IPS DF 19.7 (cell line): ENCODE measurements around the gene CADM1.

Source experiments
- DNase-seq: peaks from one replicate; pipeline ENCODE4 v3.0.0-alpha.2; 2013; ENCODE audit warnings: low read depth, low spot score

The CADM1 gene

DNA sequence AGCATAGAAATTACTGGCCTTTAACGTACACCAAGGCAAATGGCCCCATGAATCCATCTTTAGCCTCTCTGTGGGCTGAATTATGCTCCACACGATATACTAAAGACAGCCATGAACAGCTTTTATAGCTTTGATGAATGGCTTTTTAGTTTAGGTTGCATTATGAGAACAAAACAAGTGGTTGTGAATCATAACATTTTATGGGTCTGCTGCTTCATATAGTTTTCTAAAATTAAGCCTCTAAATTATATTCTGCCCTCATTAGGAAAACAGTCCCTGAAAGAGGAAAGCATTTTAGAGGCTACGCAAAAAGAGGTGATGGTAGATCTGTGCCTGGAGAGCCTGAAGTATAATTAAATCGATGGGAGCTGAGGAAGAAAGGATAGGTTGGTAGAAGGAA lies 221.3 kb downstream of the CADM1 start:
- DNase-seq: no peak

DNA sequence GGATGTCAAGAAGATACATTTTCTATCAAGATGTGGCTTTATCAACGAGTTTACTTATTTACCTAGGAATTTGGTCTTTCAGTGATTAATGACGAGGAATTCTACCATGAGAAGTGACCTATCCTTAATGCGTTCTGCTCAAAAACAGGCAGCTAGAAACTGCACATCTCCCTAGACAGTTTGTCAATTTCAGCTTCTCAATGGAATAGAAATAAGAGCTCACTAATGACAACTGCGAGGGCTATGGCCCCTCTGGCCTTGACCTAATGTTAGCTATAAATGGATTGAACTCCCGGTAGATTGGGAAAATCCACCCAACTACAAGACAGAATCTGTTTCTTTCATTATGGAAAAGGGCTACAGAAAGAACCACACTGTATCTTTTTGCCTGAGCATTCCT lies 223.4 kb downstream of the CADM1 start:
- no peak for DNase-seq

DNA sequence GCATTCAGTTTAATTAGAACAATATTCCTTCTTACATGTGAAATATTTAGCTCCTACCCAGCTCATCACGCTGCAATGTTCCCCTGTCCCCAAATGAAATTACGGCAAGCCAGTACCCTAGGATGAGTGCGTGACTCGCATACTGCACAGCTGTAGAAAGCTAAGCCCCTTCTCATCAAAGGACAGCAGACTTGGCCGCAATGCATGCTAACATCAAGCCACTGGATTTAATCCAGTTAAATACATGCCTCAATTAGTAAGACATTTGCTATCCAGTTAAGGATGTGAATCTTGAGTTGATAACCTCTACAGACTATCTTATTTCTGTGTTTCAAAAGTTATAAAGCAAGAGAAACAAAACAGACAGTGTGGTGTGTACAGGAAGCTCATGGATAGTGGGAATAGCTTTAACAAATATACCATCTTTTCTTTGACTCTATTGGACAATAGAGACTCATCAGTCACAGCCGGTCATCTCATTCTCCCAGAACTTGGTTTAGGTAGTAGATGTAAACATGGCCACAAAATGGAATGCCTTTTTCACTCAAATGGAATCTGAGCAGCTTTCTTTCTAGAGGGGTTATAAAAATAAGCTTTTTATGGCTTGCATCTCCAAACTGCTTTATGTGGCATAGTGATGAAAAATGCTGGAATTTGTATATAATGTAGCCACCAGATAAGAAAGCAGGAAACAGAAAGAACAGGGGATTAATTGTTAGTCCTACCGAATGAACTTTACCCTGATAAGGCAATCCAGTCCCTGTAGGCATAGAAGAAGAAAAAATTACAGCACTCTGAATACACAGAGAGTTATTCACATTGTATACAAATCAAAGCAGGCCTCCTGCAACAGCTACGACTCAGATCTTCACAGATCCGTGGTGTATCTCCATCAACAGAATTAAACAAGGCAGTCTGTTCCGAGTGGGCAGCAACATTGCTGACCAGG lies 224.1 kb downstream of the CADM1 start:
- DNase-seq: no peak

DNA sequence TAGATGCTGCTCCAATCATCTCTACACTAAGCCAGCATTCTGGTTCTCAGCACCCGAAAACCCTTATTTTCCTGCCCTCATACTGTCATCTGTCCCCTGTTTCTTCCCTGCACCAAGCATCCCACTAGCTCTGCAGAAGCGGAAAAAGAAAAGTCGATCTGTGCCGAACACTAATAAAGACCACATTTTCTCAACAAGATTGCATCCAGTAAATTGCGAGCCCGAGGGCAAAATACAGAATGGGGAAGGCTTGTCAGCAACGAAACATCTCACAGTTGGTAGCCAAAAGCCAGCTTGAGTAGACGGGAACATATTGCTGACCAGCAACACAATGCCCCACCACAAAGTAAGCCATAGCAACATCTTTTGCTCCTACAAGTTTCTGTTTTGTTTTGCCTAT lies 227.4 kb downstream of the CADM1 start:
- no peak for DNase-seq

DNA sequence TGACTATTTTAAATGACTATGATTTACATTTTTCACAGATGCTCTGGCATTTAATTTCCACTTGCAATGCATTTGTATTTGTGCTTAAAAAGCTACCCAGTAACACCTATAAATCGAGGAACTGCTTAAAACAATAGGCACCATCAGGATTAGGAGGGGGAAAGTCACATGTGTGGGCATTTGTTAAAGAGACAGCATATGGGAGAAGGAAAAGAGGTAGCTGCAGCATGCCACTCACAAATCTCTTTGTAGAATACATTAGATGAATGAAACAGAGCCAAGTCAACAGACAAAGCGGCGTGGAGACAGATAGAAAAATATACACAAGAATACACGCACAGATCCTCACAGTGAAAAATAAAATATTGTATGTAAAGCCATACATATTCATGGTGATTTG lies 228.0 kb downstream of the CADM1 start:
- DNase-seq: no peak

DNA sequence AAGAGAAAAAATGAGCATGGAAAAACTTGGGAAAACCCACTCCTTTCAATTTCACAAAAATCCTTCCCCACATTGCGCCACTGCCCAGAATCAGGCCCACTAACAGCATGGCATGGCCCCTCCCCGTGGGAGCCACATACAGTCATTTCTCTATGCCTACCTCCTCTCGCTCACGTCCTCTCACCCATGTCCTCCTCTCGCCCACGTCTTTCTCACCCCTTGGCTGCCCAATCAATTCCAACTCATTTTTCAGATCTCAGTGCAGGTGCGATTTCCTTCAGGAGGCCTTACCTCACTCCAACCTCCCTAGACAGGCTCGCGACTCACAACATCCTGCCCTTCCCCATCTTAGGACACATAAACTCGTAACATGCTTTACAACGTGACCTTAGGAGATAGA lies 229.2 kb downstream of the CADM1 start:
- no peak for DNase-seq

DNA sequence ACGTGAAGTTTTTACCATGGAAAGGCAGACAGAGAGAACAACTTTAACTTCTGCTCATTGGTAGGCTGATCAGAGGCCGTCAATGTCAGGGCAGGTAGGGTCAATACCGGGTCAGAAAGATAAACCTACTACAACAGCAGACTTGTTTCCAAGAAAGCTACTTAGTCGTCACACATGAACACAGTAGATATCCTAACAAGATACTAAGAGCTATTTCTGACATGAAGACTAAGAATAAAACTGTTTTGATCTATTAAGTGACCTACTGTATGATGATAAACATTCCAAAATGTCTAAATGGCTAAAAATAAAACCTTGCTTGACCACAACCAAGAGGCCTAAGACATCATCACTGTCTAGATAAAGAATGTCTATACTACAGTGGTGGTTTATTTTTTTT lies 231.3 kb downstream of the CADM1 start:
- DNase-seq: no peak

DNA sequence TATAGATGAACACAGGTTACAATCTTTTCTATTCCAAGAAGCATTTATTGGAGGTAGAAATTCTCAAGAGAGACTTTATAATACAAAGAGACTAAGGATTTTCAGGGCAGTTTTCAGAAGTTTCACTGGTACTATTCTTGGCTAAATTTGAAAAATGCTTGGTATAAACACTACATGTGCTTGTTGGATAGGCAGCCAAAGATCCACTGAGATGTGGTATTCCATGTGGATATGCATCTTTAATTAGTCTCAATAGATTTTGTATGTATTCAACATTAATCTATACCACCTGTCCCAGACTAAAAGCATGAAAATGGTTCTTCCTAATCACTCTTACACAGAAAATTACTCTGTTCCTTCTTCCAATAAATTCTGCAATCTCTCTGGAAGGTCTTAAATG lies 232.6 kb downstream of the CADM1 start:
- no peak for DNase-seq

DNA sequence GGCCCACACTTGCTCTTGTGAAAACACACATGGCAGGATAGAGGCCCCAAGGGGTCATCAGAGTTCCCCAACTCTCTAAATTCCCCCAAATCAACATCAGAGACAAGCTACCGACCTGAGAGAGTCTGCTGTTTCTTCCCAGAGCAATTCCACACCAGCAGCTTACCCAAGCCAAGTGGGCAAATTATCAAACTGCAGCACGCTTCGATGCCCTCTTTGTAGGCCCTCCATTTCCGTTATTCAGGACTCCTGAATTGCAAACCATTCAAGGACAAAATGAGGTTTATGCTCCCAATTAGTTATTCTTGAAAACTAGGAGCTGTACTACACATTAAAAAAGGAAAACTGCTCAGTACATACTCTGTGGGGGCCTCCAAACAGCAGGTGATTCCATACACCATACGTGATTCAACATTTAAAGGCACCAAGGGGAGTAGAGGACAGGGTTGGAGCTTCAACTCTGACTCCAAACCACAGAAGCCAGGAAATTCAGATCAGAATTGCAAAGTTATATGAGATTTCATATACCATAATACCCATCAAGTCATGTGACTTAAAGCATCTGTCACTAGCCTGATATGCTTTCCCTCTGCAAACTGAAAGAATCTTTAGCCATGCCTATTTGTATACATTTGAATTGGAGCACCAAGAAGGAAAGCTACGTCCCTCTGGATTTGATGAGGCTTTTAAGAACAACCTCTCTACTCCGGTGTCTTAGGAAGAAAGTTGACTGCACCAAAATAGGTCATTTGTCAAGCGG lies 234.8 kb downstream of the CADM1 start:
- DNase-seq: no peak

DNA sequence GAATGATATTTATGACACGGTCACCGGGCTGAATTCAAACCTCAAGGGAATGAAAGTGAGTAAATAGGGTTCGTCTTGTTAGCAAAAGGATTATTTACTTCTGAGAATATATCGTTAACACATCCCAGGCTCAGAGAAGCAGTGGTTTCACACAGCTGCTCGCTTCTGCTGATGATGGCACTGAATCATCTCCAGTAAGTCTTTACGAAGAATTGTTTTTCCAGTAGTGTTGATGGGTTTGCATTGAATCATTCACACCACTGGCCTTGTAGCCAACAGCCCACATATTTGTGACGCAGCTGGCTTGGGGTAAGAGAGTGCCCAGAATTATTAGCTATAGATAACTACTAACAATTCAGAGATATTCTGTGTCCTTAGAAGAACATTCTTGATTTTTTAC lies 236.3 kb downstream of the CADM1 start:
- DNase-seq: no peak

DNA sequence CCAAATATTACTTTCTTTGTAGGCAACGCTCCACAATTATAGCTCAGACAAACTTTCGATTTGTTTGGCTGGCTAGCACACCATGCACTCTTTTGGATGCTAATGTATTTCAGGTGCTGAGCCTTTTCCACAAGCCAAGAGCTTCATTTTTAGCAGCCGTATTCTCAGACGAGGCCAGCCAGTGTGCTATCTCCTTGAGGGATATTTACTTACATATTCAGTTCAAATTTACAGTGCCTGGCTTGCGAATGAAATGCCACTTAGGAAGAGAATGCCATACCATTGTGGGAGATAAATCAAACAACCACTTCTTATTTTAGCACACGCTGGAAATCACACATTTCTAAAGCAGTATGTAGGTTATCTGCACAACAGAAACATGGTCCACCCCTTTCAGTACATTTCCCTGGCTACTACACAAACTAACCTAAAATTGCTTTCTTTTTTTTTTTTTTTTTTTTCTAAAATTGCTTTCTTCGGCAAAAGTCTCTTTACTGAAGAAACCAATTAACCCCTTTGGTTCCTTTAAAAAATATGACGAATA lies 236.9 kb downstream of the CADM1 start:
- no peak for DNase-seq

DNA sequence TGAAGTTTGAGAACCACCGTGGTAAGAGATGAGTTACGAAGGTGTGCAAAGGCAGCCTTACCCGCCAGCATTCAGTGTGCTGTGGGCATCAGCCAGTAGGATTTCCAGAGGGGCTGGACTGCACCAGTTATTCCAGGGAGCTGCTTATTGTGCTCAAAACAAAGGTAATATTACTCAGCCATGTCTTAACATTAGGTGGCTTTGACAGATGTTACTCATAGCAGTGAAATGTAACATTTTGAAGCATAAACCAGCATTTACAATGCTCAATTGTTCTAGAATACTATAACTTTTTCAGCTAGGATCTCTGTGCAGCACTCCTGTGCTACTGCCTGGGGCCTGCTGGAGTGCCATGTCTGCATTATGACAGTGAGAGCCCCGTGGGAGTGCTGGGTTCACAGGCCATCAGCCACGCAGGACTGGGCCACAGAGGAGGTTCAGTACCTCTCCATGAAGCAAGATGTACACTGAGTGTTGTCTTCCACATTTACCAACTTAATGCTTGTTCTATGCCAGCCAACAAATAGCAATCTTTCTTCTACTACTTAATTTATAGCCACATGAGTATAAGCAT lies 238.1 kb downstream of the CADM1 start:
- DNase-seq: no peak

DNA sequence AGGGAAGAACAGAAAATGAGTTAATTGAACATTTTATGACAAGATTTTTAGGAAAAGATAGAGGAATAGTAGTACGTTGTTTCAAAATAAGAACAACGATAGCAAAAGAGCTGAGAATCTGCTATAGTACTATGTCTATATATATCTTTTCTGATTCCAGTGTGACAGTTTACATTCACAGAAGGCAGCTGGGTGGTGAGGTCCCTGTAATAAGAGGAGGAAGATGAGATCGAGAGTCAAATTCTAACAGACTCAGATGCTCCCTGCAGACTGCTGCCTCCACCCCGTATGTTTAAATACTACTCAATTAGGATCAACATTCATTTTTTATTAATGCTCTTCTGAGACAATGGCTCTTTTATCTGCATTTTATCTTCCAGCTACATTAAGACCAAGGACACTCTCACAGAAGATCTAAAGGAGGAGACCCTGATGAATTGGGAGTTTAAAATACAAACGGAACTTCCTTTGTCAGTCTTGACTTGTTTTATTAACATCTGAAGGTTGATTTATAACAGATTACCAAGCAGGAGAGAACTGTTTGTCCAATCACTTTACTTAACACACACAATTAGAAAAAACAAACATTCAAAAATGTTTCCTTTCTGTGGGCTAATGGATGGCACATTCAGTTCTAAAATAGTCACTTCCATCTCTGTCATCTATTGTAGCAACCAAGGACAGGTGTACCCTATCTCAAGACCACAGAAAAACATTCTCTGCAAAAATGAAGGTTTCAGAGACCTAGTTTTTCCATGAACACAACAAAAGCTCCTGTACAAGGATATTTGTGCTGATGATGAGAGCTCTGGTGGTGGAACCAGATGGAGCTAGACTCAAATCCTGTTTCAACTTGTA lies 240.2 kb downstream of the CADM1 start:
- DNase-seq: no peak

DNA sequence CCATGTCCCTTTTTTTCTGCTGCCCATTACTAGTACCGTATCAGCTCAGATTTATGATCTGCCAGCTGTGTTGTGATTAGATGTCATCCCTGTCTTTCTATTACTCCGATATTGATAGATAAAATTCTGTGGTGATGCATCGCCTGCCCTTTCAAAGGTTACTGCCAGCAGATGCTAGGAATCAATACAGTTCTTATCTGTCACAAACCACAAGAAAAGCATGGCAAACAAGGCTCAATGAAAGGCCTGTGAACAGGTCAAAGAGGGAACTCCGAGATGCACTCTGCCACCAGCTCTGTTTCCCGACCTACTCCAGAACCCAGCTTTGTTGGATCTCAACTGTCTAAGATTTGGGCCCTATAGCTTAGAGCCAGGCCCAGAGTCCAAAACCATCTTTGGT lies 246.0 kb downstream of the CADM1 start:
- no peak for DNase-seq

DNA sequence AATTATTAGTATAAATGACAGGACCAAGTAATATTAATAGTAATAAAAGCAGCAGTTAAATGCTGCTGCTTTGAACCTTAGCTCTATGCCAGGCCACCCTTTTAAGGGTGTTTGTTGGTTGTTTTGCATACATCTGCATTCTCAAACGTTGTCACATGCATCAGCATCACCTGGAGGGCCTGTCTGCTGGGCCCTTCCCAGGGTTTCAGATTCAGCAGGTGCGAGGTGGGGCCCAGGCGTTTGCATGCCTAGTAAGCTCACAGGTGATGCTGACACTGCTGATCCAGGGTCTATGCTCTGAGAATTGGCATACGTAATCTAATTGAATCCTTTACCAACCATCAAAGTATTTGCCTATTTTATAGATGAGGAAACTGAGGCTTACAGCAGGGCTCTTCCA lies 246.5 kb downstream of the CADM1 start:
- peak; percentile 23 for DNase-seq

DNA sequence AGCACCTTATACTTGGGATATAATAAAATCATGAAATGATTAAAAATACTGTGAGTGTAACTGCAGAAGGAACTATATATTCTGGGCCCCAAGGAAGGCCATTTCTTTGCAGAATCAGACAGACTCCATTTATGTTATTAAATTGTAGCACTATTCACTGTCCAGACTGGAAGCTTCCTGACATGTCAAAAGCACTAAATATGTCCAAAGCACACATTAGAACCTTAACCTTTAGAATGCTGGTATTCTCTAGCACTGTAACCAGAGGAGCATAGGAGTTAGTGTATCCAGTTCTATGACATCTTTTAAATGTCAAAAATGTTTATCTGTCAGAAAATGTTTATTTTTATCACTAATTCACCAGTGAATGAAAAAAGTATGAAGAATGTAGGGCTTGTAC lies 246.9 kb downstream of the CADM1 start:
- DNase-seq: no peak

DNA sequence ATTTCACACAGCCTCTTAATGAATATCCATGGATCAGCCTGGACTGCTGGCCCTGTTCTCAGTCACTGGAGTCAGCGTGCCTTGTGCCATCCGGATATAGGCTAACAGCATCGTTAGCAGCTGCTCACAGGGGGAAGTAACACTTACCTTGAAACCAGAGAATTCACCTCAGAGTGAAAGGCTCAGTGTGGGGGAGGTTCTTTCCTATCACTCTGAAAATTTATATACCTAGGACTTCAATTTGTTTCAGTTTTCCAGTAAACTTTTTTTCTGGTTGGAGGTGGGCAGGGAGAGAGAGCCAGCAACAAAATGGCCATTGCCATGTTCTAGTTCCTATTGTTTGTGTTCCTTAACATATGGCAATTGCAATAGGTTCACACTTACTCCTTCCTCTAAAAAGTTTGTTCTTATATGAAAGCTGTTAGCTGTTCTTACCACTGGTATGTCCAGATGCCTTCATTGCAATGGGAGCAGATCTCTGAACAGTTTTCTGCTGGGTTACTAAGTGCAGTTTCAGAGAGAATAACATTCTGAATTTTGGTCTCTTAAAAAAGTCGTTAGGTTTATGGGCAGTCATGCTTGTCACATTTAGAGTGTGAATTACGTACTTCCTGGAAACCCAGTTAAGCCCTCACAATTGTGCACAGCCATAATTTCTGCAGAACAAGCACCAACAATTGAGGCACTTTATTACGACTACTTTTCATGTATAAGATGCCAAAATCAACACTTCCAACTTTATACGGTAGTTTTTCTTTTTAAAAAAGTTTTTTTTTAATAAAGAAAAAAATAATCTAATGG lies 247.6 kb downstream of the CADM1 start:
- no peak for DNase-seq

DNA sequence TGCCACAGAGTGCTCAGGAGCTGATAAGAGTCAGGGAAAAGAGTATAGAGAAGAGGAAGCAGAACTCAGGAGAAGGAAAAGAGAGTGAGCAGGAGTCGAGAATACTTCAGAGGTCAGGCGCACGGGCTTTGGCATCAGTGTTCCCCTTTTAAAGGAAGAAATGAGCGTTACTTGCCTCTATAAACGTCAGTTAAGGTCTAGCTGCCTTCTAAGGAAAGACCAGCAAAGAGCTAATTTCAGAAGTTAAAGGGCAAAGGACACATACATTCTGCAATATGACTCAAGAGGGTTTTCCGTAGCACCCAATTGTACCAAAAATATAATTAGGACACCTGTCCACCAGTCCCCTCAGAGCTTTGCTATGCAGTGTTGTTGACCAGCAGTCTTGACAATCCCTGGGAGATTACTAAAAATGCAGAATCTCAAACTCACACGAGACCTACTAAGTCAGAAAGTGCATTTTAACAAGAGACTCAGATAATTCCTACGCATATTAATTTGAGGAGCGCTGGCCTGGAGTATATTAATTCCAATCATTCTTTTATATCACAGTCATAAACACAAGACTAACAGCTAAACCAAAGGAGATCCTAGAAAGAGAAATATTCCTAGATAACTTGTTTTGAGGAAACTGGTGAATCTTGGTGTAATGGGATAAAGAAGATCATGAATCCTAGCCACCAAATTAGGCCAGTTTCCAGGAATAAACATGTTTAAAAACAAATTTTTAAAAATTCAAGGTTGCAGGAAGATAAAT lies 249.0 kb downstream of the CADM1 start:
- no peak for DNase-seq

DNA sequence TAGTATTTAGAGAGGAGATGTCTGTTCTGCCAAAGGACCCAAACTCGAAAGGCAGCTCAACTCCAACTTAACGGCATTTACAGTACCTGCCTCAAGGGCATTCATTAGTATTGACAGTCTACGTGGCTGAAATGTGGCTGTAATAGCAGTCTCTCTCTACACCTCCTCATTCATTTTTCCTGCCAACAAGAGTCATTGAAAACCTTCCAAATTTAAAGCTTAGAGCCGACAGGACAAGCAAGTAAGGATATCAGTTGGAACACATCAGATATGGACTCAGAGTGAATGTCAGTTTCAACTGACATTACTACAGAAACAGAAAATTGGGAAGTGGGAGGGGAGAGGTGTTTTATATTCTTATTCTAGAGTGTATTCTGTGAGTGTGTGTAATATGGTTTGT lies 253.1 kb downstream of the CADM1 start:
- DNase-seq: no peak

DNA sequence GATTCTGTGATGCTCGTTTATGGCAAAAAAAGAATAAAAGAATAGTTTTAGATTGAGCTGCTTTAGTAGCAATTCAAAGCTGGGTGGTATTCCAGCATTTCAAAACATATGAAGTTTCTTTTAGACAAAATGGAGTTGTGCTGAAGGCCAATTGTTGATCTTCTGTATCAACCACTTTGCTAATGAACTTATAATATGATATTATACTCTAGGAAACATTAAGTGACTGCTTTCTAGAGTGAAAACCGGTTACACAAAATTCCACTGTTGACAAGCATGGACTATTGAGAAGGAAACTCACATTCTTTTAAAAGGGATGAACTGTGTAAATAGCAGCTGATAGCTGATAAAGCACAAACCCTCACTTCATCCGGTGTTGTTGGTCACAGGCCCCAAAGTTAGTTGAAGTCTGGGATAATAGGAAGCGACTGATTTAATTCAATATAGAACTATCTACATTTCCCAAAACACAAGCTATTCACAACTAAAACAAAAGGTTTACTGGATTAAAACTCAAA lies 255.1 kb downstream of the CADM1 start:
- no peak for DNase-seq
